HG03045 (cell line): Measurements from ENCODE around the gene ELP1.
"Not testable (repeated sequence)": the region's sequence is repeated elsewhere in the genome, so short reads cannot be mapped to it uniquely, and the experiment has no call there.

Experiments
- ATAC-seq: cut with Tn5 transposase; IDR thresholded peaks from one replicate; pipeline ENCODE4 v1.9.1; 2021; ENCODE audit warnings: mild to moderate bottlenecking, moderate library complexity; ENCODE audit not compliant: unreplicated experiment

ELP1 gene

DNA sequence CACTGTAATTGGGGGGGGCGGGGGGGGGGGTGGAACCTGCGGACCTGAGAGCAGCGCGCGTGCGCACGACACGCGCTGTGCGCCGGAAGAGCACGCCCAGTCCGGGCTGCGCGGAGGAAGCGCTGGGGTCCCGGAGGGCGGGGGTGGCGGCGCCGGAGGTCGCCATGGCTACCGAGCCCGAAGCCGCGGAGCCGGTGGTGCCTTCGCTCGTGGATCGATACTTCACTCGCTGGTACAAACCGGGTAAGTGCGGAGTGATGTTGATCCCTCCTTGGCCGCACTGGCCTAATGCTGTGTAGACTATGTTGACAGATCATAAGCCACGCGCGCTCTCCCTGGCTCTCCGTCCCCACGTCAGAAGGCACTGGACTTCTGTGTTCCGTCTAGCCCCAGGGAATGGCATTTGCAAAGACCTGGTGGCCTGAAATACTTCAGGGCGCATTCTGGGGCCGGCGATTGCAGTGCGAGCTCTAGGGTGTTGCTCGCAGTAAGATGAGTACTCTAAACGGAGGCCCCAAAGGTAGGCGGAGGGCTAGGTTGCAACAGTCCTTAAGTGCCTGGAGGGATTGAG is 484 bp upstream of the ELP1 start, which contains the start of gene ABITRAM:
Gene ABITRAM (plus strand): TSS at position 78 of the 571 bp plus-strand sequence. CDS start 87 bp downstream, at position 165.
- peak; percentile 85 for ATAC-seq

GRCh38 chr9:108933231-108933717 is 650 bp downstream of the ELP1 start:
- peak; percentile 2 for ATAC-seq

DNA sequence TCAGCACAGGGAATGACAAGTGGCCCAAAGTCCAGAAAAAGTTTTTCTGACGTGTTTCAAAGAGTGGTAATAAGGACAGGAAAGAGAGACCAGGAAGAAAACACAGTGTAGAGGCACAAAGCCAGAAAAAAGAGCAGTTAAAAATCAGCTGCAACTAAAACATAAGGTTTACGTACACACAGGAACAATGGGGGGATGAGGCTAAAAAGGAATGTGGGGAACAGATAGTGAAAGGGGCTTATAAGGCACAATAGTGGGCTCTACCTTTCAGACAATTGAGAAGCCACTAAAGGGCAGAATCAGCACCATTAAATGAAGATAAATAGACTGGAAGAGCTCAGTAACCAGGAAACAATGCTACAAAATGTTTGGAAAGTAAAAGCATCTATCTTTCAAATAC is 5.5 kb downstream of the ELP1 start:
- no peak for ATAC-seq

DNA sequence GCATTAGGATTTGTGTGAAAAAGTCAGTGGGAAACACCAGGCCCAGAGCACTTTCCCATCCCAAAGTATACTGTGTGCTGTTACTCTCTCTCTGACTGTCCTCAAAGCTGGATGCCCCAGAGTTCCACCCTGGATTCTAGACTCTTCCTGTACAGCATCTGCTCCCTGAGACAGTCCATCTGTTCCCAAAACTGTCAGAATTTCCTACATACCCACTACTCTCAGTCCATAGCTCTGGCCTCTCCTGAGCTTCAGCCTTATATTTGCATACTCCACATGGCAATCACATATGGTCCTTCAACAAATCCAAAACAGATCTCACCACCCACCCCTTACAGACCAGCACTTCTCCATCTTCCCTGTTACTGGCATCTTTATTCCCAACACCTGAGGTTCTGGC is 9.5 kb downstream of the ELP1 start:
- no peak for ATAC-seq

- ATAC-seq: no peak
Observed at GRCh38 chr9:108921200-108921599, 12.7 kb downstream of the ELP1 start.

DNA sequence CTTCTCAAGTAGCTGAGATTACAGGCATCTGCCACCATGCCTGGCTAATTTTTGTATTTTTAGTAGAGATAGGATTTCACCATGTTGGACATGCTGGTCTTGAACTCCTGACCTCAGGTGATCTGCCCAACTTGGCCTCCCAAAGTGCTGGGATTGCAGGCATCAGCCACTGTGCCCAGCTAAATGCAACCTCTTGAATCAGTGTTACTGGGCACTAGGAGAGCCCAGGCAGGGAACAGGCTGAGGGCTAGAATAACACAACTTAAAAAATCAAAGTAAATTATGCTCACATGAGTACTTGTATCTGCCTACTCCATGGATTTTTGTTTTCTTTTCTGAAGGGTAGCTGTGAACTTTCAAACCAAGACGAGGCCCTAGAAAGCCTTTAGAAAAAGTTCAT is 13.5 kb downstream of the ELP1 start:
- ATAC-seq: not testable (repeated sequence)

DNA sequence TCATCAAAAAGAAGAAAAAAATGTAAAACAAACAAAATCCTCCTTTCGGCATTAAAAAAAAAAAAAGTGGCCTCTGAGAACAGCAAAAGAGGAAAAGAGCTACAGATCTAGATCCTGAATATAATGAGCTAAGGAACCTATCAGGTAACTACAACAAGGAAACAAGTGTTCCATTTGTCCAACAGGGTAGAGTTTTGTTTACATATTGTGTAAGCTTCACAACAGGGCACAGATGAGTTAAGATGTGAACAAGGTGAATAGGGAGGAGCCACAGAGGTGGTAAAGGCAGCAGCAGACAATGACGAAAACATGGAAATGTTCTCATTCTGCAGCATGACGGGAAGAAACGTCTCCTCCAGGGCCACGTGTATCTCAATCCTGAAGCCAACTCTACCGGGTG is 14.4 kb downstream of the ELP1 start:
- no peak for ATAC-seq

- no peak for ATAC-seq
Observed at GRCh38 chr9:108913391-108913790, 20.5 kb downstream of the ELP1 start.

- no peak for ATAC-seq
Observed at GRCh38 chr9:108911820-108912219, 22.1 kb downstream of the ELP1 start.

- ATAC-seq: no peak
Observed at GRCh38 chr9:108910914-108911313, 23.0 kb downstream of the ELP1 start.

- ATAC-seq: no peak
Observed at GRCh38 chr9:108910402-108910801, 23.5 kb downstream of the ELP1 start.

- no peak for ATAC-seq
Observed at GRCh38 chr9:108905494-108905893, 28.4 kb downstream of the ELP1 start.

DNA sequence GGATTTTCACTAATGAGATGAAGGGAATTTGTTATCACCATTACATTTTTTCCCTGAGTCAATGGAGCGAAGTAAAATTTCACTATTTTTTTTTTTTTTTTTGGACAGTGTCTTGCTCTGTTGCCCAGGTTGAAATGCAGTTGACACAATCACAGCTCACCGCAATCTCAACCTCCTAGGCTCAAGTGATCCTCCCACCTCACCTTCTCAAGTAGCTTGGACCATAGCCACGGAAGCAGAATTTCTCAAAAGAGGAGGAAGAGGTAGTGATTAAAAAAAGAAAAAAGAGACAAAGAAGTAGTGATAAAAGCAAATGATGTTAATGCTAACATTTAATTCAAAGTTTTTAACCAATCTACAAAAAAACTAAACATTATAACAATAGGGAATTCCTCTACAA is 29.8 kb downstream of the ELP1 start:
- no peak for ATAC-seq

- ATAC-seq: no peak
Observed at GRCh38 chr9:108903420-108904103, 30.4 kb downstream of the ELP1 start.

DNA sequence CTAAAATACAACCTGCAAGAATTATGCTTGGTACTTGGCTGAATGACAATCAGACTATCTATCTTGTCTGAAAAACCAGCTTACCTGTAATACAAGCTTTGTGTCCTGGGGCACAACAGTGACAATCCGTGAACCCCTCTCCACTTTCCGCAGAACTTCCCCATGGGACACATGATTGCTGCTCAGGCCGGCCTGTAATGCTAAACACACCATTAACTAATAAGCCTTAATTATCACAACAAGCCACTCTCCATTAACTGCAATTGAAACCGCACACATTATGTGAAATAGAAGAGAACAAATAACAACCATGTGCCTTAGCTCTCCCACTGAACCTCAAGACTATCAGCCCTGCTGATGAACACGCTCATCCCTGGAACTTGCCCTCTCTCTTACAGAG is 33.7 kb downstream of the ELP1 start:
- no peak for ATAC-seq

- ATAC-seq: not testable (repeated sequence)
Observed at GRCh38 chr9:108899023-108899695, 34.8 kb downstream of the ELP1 start.

DNA sequence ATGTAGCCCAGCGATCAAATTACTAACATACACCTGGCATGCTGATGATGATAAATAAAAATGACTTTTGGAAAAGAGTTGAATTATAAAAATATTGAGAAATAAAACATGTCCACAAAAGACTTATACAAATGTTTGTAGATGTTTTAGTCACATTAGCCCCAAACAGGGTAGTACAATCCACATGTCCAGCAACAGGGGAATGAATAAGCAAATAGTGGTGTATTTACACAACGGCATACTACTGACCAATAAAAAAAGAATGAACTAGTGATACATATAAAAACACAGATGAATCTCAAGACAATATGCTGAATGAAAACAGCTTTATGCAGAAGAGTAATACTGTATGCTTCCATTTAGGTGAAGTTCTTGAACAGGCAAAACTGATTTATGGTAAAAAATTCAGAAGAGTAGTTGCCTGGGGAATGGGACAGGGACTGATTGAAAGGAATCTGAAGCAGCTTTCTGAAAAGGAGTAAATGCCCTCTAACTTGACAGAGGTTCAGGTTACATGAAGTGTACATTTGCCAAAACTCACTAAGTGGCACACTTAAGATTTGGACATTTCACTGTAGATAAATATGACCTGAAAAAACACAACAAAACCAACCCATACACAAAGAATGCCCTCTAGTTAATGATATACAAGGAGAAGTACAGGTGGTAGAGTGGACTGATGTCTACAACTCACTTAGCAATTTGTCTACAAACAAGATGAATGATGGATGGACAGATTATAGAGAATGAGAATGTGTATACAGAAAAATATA is 36.4 kb downstream of the ELP1 start:
- no peak for ATAC-seq

GRCh38 chr9:108894225-108894997 is 39.5 kb downstream of the ELP1 start:
- no peak for ATAC-seq

GRCh38 chr9:108889649-108890067 is 44.3 kb downstream of the ELP1 start:
- ATAC-seq: no peak

DNA sequence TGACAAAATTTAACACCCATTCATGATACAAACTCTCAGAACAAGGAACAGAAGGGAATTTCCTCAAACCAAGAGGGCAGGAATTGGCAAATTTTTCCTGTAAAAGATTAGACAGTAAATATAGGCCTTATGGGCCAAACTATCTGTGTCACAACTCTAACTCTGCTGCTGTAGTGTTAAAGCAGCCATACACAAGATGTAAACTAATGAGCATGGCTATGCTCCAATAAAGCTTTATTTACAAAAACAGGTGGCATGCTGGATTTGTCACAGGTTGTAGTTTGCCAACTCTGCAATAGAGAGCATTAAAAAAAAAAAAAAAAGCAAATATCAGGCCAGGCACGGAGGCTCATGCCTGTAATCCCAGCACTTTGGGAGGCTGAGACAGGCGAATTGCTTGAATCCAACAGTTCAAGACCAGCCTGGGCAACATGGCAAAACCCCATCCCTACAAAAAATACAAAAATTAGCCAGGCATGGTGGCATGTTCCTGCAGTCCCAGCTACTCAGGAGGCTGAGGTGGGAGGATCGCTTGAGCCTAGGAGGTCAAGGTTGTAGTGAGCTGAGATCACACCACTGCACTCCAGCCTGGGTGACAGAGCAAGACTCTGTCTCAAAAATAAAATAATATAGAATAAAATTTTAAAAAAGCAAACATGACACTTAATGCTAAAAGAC is 47.2 kb downstream of the ELP1 start:
- not testable (repeated sequence) for ATAC-seq
